Stimulated activated CD4-positive, alpha-beta T cell treated with anti-CD3 and anti-CD28 coated beads, Interleukin-4, amount 100 ng/mL, for 48 hours (primary cell): ENCODE results near the gene ICAM2.

ENCODE experiments used
- DNase-seq, 2 donors: peaks; one replicate each; pipeline ENCODE4 v3.0.0-alpha.2; 2020; ENCODE audit warnings: low read depth in 2 of 2

Gene ICAM2

DNA sequence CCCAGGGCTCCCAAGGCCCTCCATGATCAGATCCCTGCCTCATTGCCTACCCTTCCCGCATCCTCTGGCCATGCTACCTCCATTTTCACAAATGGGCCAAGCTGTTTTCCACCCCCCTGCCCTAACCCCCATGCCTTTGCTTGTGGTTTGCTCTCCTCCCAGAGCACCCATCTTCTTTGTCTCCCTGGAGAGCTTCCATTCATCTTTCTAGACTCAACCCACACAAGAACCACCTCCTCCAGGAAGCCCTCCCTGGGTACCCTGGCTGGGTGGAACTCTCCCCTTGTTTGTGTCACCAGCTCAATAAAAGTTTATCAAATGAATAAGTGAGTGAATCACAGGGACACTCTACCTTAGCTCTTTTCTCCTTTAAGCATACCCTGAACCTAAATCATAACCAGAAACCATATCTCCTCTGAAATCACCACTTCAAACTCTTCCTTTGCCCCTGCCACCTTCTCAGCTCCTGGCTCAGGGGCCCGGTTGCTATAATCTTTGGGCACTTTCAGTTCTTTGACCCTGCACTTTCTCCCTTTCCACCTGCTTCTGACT, 44.8 kb downstream of the ICAM2 start:
- DNase-seq, result no peak

- no peak for DNase-seq
Measured at GRCh38 chr17:63974594-63975192, 45.7 kb downstream of the ICAM2 start.

DNA sequence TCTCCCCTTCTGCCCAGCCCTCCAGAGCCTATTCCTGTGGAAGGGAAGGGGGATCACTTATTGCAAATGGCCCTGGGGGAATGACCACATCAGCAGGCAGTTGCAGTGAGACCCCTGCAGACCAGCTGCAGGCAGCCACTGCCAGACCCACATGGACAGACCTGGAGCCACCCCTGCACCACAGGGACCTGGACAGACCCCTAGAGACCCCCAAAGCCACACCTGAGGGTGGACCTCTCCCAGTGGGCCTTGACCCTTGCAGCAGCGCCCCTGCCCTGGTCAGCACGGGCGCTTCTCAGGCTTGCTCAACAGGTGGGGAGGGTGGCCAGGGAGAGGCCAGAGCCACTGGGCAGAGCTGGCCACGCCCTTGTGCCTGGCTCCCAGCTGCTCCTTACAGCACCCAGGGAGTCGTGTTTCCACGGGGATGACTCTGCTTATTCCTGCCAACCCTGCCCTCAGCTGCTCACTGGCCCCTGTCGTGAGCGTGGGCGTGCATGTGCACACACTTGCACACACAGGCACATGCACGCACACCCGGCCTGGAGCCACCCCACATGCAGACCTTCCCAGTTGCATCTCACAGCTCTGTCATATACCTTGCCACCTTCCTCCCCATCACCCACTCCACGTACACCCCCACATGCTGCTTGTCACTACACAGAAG, 46.4 kb downstream of the ICAM2 start:
- DNase-seq, result no peak

DNA sequence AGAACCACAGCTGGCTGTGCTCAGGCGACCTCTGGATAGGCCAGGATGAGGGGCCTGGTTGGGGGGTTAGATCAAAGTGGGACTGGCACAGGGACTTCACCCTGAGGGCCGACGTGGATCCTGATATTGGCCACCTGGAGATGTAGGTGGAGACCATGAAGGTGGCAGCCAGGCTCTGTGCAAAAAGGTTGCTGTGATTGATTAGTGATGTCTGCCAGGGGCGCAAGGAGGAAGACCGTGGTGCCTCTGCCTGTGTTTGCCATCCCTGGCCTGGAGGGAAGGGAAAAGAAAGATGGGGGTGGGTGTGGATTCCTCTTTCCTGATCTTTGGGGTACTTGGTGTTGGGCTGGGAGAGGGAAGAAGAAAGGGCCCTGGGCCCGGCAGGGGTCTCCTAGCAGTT, 47.2 kb downstream of the ICAM2 start:
- DNase-seq, result no peak

DNA sequence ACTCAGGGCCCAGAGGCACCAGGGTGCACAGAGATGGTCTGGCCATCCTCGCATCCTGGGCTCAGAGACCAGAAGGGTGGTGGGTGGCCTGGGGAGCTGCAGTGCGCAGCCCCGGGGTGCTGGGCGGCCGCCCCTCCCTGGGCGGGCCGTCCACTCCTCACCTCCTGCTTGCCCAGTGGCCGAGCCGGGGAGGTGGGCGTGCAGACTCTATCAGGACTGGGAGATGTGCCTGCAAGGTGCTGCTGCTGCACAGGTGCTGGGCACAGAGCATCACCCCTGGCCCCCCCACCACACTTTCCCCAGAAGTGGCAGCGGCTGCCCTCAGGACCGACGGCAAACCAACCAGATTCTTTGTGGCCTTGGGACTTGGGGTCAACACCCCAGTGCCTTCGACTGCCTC, 47.6 kb downstream of the ICAM2 start, which contains the start of gene SCN4A:
Gene SCN4A, minus strand, starts transcription at position 123 of the 400 bp plus-strand sequence. Its CDS starts 77 bp downstream, at position 46.
- no peak for DNase-seq

GRCh38 chr17:63969278-63969677, 51.2 kb downstream of the ICAM2 start:
- DNase-seq, result no peak

DNA sequence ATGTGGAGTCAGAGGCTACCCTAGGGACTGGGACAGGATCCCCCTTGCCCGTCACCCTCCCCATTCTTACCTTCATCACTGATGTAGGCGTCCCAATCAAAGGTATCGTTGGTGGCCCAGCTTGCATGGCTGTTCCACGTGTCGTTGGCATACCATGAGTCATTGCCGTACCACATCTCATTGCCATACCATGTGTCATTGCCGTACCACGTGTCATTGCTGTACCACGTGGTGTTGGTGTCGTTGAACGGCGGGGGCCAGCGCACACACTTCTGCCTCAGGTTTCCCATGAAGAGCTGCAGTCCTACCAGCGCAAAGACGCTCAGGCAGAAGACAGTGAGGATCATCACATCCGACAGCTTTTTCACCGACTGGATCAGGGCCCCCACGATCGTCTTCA, 52.5 kb downstream of the ICAM2 start:
- DNase-seq, result no peak

- DNase-seq, result no peak
Measured at GRCh38 chr17:63966646-63967264, 53.7 kb downstream of the ICAM2 start.

GRCh38 chr17:63963123-63963522, 57.3 kb downstream of the ICAM2 start:
- no peak for DNase-seq

DNA sequence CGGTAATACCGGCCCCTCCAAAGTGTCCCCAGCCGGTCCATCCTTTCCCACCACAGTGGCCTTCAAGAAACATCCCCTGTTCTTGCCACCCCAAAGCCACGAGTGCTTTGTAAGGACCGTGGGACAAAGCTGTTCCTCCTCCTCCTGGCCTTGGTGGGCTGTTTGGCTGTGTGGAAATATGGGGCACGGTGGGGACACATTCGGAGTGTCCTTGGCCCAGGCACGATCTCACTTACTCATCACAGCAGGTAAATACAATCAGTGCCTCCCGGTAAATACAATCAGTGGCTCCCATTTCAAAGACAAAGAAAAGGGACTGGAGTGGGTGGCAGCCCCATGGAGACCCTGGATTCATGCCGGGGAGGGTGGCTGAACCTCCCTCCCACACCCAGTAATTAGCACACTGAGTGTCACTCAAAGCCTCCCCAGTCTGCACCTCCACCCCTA, 58.1 kb downstream of the ICAM2 start:
- DNase-seq, result no peak

- peak in 1 of 2 donors; percentile 55 for DNase-seq
Measured at GRCh38 chr17:63961355-63962212, 58.8 kb downstream of the ICAM2 start.

DNA sequence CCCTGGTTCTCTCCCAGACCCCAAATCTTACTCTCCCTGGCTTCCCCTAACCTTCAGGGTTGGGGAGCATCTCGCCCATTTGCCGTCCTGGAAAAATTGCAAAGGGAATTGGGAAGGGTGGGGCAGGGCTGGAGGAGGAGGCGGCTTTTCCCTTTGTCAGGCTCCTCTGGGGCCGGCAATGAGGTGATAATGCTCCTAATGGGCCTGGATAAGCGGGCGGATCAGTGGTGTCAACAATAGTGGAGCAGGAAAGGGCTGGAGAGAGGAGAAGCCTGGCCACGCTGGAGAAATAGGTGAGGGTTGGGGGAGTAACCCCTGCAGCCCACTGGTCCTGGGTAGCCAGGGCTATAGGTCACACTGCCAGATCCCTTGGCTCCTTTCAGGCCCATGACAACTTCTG, 60.0 kb downstream of the ICAM2 start:
- DNase-seq, result no peak

GRCh38 chr17:63960006-63960405, 60.4 kb downstream of the ICAM2 start:
- no peak for DNase-seq

DNA sequence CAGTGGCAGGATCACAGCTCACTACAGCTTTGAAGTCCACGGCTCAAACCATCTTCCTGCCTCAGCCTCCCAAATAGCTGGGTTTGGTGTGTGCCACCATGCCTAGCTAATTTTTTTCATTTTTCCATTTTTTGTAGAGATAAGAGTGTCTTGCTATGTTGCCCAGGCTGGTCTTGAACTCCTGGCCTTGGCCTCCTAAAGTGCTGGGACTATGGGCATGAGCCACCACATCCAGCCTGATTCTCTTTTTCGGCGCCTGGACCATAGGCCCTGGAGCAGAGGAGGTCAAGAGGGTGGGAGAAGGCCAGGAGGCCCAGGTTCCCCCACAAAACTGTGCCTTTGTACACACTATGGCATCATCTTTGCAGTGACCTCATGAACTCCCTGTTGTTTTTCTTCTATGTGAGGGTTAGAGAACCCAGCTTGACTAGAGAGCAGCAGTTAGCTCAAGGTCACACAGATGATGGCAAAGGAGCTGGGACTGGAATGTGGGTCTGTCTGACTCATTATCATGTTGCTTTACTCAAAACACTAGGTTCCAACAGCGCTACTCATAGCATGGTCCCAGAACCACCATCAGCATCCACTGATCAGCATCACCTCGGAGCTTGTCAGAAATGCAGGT, 64.0 kb downstream of the ICAM2 start:
- no peak for DNase-seq

- DNase-seq, result no peak
Measured at GRCh38 chr17:63955791-63956190, 64.6 kb downstream of the ICAM2 start.

DNA sequence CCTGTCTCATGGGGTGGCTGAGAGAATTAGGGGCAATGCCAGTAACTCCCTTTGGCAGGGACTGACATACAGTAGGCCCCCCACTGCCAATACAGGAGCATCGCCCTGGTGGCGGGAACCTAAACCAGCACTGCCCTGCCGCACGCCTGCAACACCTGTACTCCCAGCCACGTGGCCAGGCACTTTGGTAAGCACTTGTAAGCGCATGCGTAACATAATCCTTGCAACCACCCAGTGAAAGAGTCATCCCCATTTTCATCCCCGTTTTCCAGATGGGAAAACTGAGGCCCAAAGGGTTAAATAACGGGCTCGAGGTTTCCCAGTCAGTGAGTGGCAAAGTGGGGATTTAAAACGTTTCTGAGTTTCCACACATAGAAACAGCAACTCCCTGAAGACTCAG, 65.2 kb downstream of the ICAM2 start:
- DNase-seq, result no peak

DNA sequence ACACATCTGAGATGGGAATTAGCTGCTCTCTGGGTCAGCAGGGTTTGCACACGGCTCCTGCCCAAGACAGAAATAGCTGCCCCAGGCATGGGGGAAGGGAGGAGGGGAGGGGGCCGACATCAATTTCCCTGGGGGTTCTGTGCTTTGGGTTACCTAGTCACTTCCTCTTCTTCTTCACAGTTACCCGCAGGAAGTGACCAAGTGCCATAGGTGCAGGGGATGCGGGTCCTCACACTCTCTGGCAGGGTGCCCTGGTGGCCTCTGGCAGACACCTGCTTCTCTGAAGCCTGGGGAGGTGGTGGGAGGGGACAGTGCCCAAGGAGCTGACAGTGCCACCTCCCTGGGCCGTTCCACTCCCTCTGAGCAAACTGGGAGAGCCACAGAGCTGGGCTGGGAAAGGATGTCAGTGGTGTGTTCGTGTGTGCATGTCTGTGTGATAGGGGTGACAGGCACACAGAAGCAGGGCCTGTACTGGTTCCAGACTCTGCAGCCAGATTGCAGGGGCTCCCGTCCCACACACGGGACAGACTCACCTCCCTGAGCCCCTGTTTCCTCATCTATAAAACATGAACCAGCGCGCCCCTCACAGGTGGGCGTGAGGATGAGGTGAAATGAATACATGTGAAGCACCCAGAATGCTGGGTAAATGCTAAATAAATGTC, 65.9 kb downstream of the ICAM2 start:
- no peak for DNase-seq
